HG03457 (cell line): ENCODE results near the gene C12orf75.
A peak's percentile ranks its signal among the peaks of the same experiment; 100 is the strongest.
"Not testable (repeated sequence)": the region's sequence is repeated elsewhere in the genome, so short reads cannot be mapped to it uniquely, and the experiment has no call there.

ENCODE experiments used
- ATAC-seq: cut with Tn5 transposase; IDR thresholded peaks from one replicate; pipeline ENCODE4 v1.9.1; 2021; ENCODE audit warnings: moderate number of reproducible peaks; ENCODE audit not compliant: unreplicated experiment

The C12orf75 gene

GRCh38 chr12:105309384-105309783 is 21.1 kb upstream of the C12orf75 start:
- not testable (repeated sequence) for ATAC-seq

GRCh38 chr12:105310476-105311085 is 19.9 kb upstream of the C12orf75 start:
- ATAC-seq: not testable (repeated sequence)

- not testable (repeated sequence) for ATAC-seq
These were observed 18.6 kb upstream of the C12orf75 start for GRCh38 chr12:105311936-105312335.

- not testable (repeated sequence) for ATAC-seq
These were observed 16.7 kb upstream of the C12orf75 start for GRCh38 chr12:105313755-105314154.

GRCh38 chr12:105315130-105315529 is 15.4 kb upstream of the C12orf75 start:
- ATAC-seq: no peak

- no peak for ATAC-seq
These were observed 14.8 kb upstream of the C12orf75 start for GRCh38 chr12:105315726-105316125.

- ATAC-seq: no peak
These were observed 13.3 kb upstream of the C12orf75 start for GRCh38 chr12:105316931-105317852.

- no peak for ATAC-seq
These were observed 12.4 kb upstream of the C12orf75 start for GRCh38 chr12:105317942-105318621.

GRCh38 chr12:105318651-105319483 is 11.6 kb upstream of the C12orf75 start:
- ATAC-seq: no peak

- no peak for ATAC-seq
These were observed 10.7 kb upstream of the C12orf75 start for GRCh38 chr12:105319691-105320209.

- no peak for ATAC-seq
These were observed 9.4 kb upstream of the C12orf75 start for GRCh38 chr12:105321125-105321524.

GRCh38 chr12:105322070-105322469 is 8.4 kb upstream of the C12orf75 start:
- no peak for ATAC-seq

GRCh38 chr12:105324704-105325103 is 5.8 kb upstream of the C12orf75 start:
- ATAC-seq: no peak

- ATAC-seq: no peak
These were observed 5.4 kb upstream of the C12orf75 start for GRCh38 chr12:105325117-105325516.

GRCh38 chr12:105329926-105330282 is 587 bp upstream of the C12orf75 start:
- ATAC-seq: peak; percentile 2

- peak; percentile 5 for ATAC-seq
These were observed 677 bp downstream of the C12orf75 start for GRCh38 chr12:105330931-105331804.

- ATAC-seq: no peak
These were observed 1.3 kb downstream of the C12orf75 start for GRCh38 chr12:105331805-105332251.

- ATAC-seq: not testable (repeated sequence)
These were observed 1.8 kb downstream of the C12orf75 start for GRCh38 chr12:105332286-105332685.

- ATAC-seq: no peak
These were observed 2.4 kb downstream of the C12orf75 start for GRCh38 chr12:105332925-105333324.
